Neural progenitor cell (in vitro differentiated cells): Measurements from ENCODE around the gene PYCR2.

ENCODE experiments used
- EZH2phosphoT487 ChIP-seq: fragments of 200-600 bp; sonication (generic); IDR thresholded peaks from 2 replicates; pipeline ENCODE4 v1.6.1; 2017; ENCODE audit warnings: antibody characterized with exemption
- TF ChIP-seq, protein P1 (sequence below): fragments of 200-600 bp; sonication (generic); IDR thresholded peaks from 2 replicates; pipeline ENCODE4 v1.5.1; 2017; ENCODE audit warnings: antibody characterized with exemption, mild to moderate bottlenecking

DNA sequence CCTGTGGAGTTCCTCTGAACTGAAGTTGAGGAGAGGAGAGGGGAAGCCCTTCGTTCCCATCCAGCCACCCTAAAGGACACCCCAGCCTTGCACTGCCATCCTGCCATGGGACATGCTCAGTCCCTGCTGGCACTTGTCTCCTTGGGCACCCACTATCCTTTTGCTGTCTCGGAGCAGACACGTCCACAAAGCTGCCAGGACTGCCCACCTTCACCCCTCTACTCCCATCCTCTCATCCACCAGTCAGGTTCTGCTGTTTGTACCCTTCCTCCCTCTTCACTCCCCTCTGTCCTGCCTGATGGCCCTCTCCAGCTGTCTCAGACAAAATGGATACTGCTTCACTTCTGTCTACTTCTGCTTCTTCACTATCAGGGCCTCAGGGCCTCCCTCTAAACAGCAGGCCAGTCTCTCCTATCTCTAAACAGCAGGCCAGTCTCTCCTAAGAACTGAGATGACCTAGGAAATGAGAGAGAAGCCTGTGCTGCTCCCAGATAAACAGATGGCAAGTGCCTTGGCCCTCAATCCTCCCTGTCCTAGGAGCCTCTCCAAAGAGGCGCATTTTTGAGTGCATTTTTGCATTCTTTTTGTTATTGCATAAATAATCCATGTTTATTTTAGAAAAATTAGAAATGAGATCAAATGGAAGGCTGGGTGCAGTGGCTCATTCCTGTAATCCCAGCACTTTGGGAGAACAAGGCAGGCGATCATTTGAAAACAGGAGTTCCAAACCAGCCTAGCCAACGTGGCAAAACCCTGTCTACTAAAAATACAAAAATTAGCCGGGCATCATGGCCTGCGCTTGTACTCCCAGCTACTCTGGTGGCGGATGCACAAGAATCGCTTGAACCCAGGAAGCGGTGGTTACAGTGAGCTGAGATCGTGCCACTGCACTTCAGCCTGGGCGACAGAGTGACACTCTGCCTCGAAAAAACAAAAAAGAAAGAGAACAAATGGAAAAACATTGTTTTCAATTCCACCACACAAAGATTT is 4.4 kb upstream of the PYCR2 start:
- TF ChIP-seq, protein P1, sequence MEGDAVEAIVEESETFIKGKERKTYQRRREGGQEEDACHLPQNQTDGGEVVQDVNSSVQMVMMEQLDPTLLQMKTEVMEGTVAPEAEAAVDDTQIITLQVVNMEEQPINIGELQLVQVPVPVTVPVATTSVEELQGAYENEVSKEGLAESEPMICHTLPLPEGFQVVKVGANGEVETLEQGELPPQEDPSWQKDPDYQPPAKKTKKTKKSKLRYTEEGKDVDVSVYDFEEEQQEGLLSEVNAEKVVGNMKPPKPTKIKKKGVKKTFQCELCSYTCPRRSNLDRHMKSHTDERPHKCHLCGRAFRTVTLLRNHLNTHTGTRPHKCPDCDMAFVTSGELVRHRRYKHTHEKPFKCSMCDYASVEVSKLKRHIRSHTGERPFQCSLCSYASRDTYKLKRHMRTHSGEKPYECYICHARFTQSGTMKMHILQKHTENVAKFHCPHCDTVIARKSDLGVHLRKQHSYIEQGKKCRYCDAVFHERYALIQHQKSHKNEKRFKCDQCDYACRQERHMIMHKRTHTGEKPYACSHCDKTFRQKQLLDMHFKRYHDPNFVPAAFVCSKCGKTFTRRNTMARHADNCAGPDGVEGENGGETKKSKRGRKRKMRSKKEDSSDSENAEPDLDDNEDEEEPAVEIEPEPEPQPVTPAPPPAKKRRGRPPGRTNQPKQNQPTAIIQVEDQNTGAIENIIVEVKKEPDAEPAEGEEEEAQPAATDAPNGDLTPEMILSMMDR, result no peak
- no peak for TF ChIP-seq EZH2phosphoT487
